Stimulated activated CD4-positive, alpha-beta T cell treated with anti-CD3 and anti-CD28 coated beads, Interleukin-4, amount 100 ng/mL, for 24 hours (primary cell): ENCODE results near the gene PCDHA1.
A peak's percentile ranks its signal among the peaks of the same experiment; 100 is the strongest.

ENCODE experiments used
- DNase-seq: peaks from one replicate; pipeline ENCODE4 v3.0.0-alpha.2; 2020

Gene PCDHA1

GRCh38 chr5:140996060-140996459, 210.1 kb downstream of the PCDHA1 start:
- no peak for DNase-seq

GRCh38 chr5:140998921-140999410, 213.0 kb downstream of the PCDHA1 start:
- no peak for DNase-seq

GRCh38 chr5:141001446-141001843, 215.5 kb downstream of the PCDHA1 start:
- no peak for DNase-seq

GRCh38 chr5:141001844-141002604, 216.1 kb downstream of the PCDHA1 start:
- no peak for DNase-seq

GRCh38 chr5:141002605-141002965, 216.6 kb downstream of the PCDHA1 start:
- DNase-seq: no peak

- DNase-seq: no peak
Observed at GRCh38 chr5:141003031-141003430, 217.1 kb downstream of the PCDHA1 start.

GRCh38 chr5:141003791-141004611, 218.1 kb downstream of the PCDHA1 start:
- no peak for DNase-seq

GRCh38 chr5:141007791-141008190, 221.9 kb downstream of the PCDHA1 start:
- DNase-seq: no peak

- DNase-seq: no peak
Observed at GRCh38 chr5:141010047-141010793, 224.3 kb downstream of the PCDHA1 start.

- no peak for DNase-seq
Observed at GRCh38 chr5:141017943-141018342, 232.0 kb downstream of the PCDHA1 start.

GRCh38 chr5:141022384-141022783, 236.4 kb downstream of the PCDHA1 start:
- DNase-seq: no peak

GRCh38 chr5:141031006-141031405, 245.1 kb downstream of the PCDHA1 start:
- no peak for DNase-seq

- DNase-seq: no peak
Observed at GRCh38 chr5:141032626-141033025, 246.7 kb downstream of the PCDHA1 start.

GRCh38 chr5:141039061-141039460, 253.1 kb downstream of the PCDHA1 start:
- no peak for DNase-seq

GRCh38 chr5:141039517-141039916, 253.6 kb downstream of the PCDHA1 start:
- no peak for DNase-seq

GRCh38 chr5:141040093-141040770, 254.3 kb downstream of the PCDHA1 start:
- DNase-seq: no peak

GRCh38 chr5:141040771-141041426, 255.0 kb downstream of the PCDHA1 start:
- DNase-seq: peak; percentile 67

- DNase-seq: no peak
Observed at GRCh38 chr5:141041427-141041785, 255.5 kb downstream of the PCDHA1 start.

GRCh38 chr5:141042555-141042954, 256.6 kb downstream of the PCDHA1 start:
- no peak for DNase-seq

- no peak for DNase-seq
Observed at GRCh38 chr5:141050622-141051520, 264.9 kb downstream of the PCDHA1 start, which contains the start of gene PCDHB1. Gene PCDHB1 (plus strand): TSS chr5:141051374. CDS start chr5:141051471, 97 bp downstream.

- DNase-seq: no peak
Observed at GRCh38 chr5:141051521-141051866, 265.6 kb downstream of the PCDHA1 start.
